ENCODE measurements around the gene CHCHD3. TPM values are rescaled to one million over a fixed set of nuclear protein-coding genes. Genes with fewer than 3 reads are reported as not detected.

The CHCHD3 gene
- 10 to 100 TPM; 54.0 to 88.6 (median 61.3) TPM for total RNA-seq

DNA sequence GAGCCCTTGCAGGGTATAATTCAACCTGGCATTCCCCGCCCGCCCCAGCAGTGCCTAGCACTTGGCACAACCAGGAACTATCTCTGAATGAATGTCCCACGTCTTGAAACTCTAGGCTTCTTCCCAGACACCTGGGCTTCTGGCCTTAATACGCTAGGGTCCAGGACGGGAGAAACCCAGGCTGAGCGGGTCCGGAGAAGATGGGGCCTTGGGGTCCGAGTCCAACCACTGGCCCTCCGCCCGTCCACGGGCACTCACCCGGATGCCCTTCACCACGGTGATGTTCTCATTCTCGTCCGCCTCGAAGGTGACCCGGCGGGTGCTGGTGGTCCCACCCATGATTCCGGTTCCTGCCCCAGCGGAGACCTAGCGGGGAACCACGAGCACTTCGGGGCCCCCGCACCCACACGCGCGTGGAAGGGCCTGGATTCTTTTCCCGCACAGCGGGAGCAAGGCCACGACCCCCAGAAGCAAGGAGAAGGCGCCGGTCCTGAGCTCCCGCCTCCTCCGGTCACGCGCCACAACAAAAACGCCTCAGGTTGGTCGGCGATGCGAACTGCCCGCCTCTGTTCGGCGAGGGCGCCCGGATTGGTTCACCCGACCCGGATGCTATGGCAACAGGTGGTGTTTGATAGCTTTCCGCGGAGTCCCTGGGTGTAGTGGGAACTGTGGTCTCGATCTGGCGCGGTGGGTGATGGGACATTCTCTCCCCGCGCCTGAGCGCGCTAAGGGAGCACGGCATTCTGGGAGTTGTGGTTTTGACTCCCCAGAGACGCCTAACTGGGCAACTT lies at the start of gene CHCHD3:
Gene CHCHD3 (minus strand): TSS at position 492 of the 791 bp plus-strand sequence. CDS start 153 bp downstream, at position 339.
- Histone ChIP-seq H3K27me3 (no peaks in the 10 kb centered on the region), H3K36me3 (no peaks in the 10 kb centered on the region), H3K27ac (peak within 1 kb of the TSS; percentile 67 to 85 (median 82)), H3K9me3 (no peaks in the 10 kb centered on the region), H3K4me3 (peak within 1 kb of the TSS; percentile 80 to 87), H3K4me1 (peaks cover 4 to 36% (median 5%) of the 10 kb centered on the region in 3 donors)
- WGBS, 2 donors (ENCODE audit: low coverage in 1 of 2) = 0 to 2% methylated on average over 4 to 7 of the region's 58 CpGs
- ATAC-seq = peak; percentile 100
- TF ChIP-seq CTCF (IDR thresholded peaks at IDR 0.05) (no peak), POLR2A (IDR thresholded peaks at IDR 0.05) (peak; percentile 52 to 54), POLR2AphosphoS5 (IDR thresholded peaks at IDR 0.05) (peak; percentile 60)

GRCh38 chr7:133130166-133130565 lies 48.3 kb upstream of the CHCHD3 start:
- WGBS, 2 donors (ENCODE audit: low coverage in 1 of 2) = 88 to 90% methylated on average over 8 of the region's 8 CpGs
- no peak for TF ChIP-seq CTCF (IDR thresholded peaks at IDR 0.05)
- TF ChIP-seq POLR2A (IDR thresholded peaks at IDR 0.05) = no peak
- no peak for TF ChIP-seq EP300 (IDR thresholded peaks at IDR 0.05)
- no peak for TF ChIP-seq POLR2AphosphoS5 (IDR thresholded peaks at IDR 0.05)
- no peaks in the 10 kb centered on the region for H3K36me3 ChIP-seq
- H3K4me3 ChIP-seq = no peak overlapping the region
- peaks cover 9% of the 10 kb centered on the region for H3K27me3 ChIP-seq
- no peak for ATAC-seq
- H3K27ac ChIP-seq = no peak overlapping the region
- H3K4me1 ChIP-seq = no peaks in the 10 kb centered on the region
- no peaks in the 10 kb centered on the region for H3K9me3 ChIP-seq

- TF ChIP-seq CTCF (IDR thresholded peaks at IDR 0.05) (no peak), POLR2AphosphoS5 (IDR thresholded peaks at IDR 0.05) (no peak), POLR2A (IDR thresholded peaks at IDR 0.05) (no peak), EP300 (IDR thresholded peaks at IDR 0.05) (no peak)
- Histone ChIP-seq H3K27ac (no peak overlapping the region), H3K9me3 (no peaks in the 10 kb centered on the region), H3K4me3 (no peak overlapping the region), H3K4me1 (no peaks in the 10 kb centered on the region), H3K36me3 (no peaks in the 10 kb centered on the region), H3K27me3 (peaks cover 9% of the 10 kb centered on the region)
- 23 to 69% methylated on average over 2 of the region's 2 CpGs for WGBS, 2 donors (ENCODE audit: low coverage in 1 of 2)
- ATAC-seq = no peak
Observed at GRCh38 chr7:133126422-133126821, 44.5 kb upstream of the CHCHD3 start.

DNA sequence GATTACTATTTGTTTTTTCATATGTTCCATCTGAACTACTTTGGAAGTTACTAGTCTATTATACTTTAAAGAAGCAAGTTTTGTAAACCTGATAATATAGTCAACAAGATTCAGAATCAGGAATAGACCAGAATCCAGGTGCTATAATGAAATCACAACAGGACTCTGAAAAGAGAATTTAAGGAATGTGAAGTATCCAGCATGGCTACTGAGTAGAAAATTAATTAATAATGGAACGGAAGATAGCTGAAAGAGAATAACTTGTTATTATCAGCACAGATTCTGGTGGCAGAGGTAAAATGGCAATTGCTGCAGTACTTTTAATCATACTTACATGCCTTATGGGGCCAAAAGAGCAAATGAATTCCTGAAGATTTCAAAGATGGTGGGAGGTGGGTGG lies 43.1 kb upstream of the CHCHD3 start:
- TF ChIP-seq POLR2A (IDR thresholded peaks at IDR 0.05) (no peak), POLR2AphosphoS5 (IDR thresholded peaks at IDR 0.05) (no peak), EP300 (IDR thresholded peaks at IDR 0.05) (no peak), CTCF (IDR thresholded peaks at IDR 0.05) (no peak)
- no peak overlapping the region for H3K4me3 ChIP-seq
- WGBS, 2 donors (ENCODE audit: low coverage in 1 of 2) = no CpG with 5 or more reads among the region's 1 CpG

More for the DNA sequence above, 43.1 kb upstream of the CHCHD3 start:
- Histone ChIP-seq H3K27me3 (peaks cover 9% of the 10 kb centered on the region), H3K9me3 (no peaks in the 10 kb centered on the region), H3K27ac (no peak overlapping the region), H3K36me3 (no peaks in the 10 kb centered on the region), H3K4me1 (no peaks in the 10 kb centered on the region)
- no peak for ATAC-seq
